Activated naive CD4-positive, alpha-beta T cell treated with anti-CD3 and anti-CD28 coated beads, Interleukin-2, amount 10 ng/mL, durations not matched to agents 7 days and 5 days (primary cell): Measurements from ENCODE around the gene CDCA5.

Experiments
- CTCF ChIA-PET: fragments of 350-600 bp; sonication (Branson Sonifier 250); formaldehyde crosslinking; loops from one replicate; lab custom pipeline; 2021; ENCODE audit warnings: antibody characterized with exemption; lab: Charles Lee
- DNase-seq: peaks from one replicate; pipeline ENCODE4 v3.0.0-alpha.2; 2020
- H3K27ac Mint-ChIP-seq: one replicate; pipeline ENCODE4 v1.8.0; 2021; ENCODE audit warnings: mild to moderate bottlenecking, moderate library complexity, mixed read lengths
- H3K27me3 Mint-ChIP-seq: one replicate; pipeline ENCODE4 v1.8.0; 2021; ENCODE audit warnings: mild to moderate bottlenecking, mixed read lengths
- H3K36me3 Mint-ChIP-seq: one replicate; pipeline ENCODE4 v1.8.0; 2021; ENCODE audit warnings: mixed read lengths
- H3K4me1 Mint-ChIP-seq: one replicate; pipeline ENCODE4 v1.8.0; 2021; ENCODE audit warnings: mixed read lengths
- H3K4me3 Mint-ChIP-seq: one replicate; pipeline ENCODE4 v1.8.0; 2021; ENCODE audit warnings: mild to moderate bottlenecking, moderate library complexity, mixed read lengths
- H3K9me3 Mint-ChIP-seq: one replicate; pipeline ENCODE4 v1.8.0; 2021; ENCODE audit warnings: mixed read lengths

CDCA5 gene

DNA sequence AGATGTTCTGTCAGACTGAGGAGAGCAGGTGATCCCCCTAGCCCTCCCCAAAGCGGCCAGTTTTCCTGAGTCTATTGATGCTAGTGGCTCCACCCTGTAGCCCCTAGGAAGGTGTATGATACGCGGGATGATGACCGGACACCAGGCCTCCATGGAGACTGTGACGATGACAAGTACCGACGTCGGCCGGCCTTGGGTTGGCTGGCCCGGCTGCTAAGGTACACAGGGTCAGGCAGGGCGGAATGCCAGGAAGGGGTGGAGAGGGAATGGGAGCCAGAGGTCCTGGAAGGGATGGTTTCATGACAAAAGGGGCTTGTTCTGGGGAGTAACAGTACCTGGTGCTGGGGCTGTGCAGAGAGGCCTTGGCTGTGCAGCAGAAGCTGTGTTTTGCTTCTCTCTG lies 3.4 kb upstream of the CDCA5 start:
- Mint-ChIP-seq H3K9me3 (no peaks in the 10 kb centered on the region), H3K4me3 (no peak overlapping the region), H3K27ac (no peak overlapping the region), H3K4me1 (peaks cover 34% of the 10 kb centered on the region), H3K36me3 (peaks cover 43% of the 10 kb centered on the region), H3K27me3 (peaks cover 12% of the 10 kb centered on the region)
- CTCF ChIA-PET, result no interaction called here
- no peak for DNase-seq

- H3K27ac Mint-ChIP-seq, result no peak overlapping the region
- H3K9me3 Mint-ChIP-seq, result no peaks in the 10 kb centered on the region
- peaks cover 12% of the 10 kb centered on the region for H3K27me3 Mint-ChIP-seq
- no peak for DNase-seq
- H3K36me3 Mint-ChIP-seq, result peaks cover 46% of the 10 kb centered on the region
- H3K4me1 Mint-ChIP-seq, result peaks cover 38% of the 10 kb centered on the region
- CTCF ChIA-PET, result no interaction called here
- no peak overlapping the region for H3K4me3 Mint-ChIP-seq
These were observed 3.0 kb upstream of the CDCA5 start for GRCh38 chr11:65086809-65087208.

DNA sequence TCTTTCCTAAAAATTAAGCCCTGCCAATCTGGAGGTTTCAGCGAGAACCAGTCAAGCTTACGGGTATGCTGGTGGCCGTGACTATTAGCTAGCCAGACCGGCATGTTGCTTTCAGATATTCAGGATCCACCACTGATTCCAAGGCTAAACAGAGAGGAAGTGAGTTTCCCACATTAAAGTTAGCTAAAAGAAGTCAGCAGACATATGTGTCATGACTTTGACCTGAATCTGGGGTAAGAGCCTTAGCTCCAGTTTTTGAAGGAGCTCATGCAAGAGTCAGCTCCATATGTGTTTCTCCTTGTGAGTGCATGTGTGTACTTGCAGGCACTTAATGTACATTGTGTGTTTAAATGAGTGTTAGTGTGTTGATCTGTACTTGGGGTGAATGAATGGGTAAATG lies 1.6 kb upstream of the CDCA5 start:
- no peak for DNase-seq
- peaks cover 12% of the 10 kb centered on the region for H3K27me3 Mint-ChIP-seq
- H3K27ac Mint-ChIP-seq, result peak overlapping the region; percentile 96
- CTCF ChIA-PET, result interaction anchor here (0.8 to 1.7 kb wide), 3 partner anchors 9 to 27 kb away, joined by 3 to 6 read pairs (median 4); no protein-coding TSS in a partner anchor
- no peaks in the 10 kb centered on the region for H3K9me3 Mint-ChIP-seq
- peak overlapping the region; percentile 97 for H3K4me3 Mint-ChIP-seq
- peaks cover 55% of the 10 kb centered on the region for H3K36me3 Mint-ChIP-seq
- peaks cover 50% of the 10 kb centered on the region for H3K4me1 Mint-ChIP-seq

- H3K36me3 Mint-ChIP-seq, result peaks cover 57% of the 10 kb centered on the region
- peaks cover 12% of the 10 kb centered on the region for H3K27me3 Mint-ChIP-seq
- DNase-seq, result peak; percentile 24
- CTCF ChIA-PET, result interaction anchor here (0.8 to 1.7 kb wide), 3 partner anchors 10 to 28 kb away, joined by 3 to 6 read pairs (median 4); no protein-coding TSS in a partner anchor
- peak overlapping the region; percentile 96 for H3K27ac Mint-ChIP-seq
- H3K4me1 Mint-ChIP-seq, result peaks cover 55% of the 10 kb centered on the region
- H3K4me3 Mint-ChIP-seq, result peak overlapping the region; percentile 97
- no peaks in the 10 kb centered on the region for H3K9me3 Mint-ChIP-seq
These were observed 947 bp upstream of the CDCA5 start for GRCh38 chr11:65084598-65085375.

DNA sequence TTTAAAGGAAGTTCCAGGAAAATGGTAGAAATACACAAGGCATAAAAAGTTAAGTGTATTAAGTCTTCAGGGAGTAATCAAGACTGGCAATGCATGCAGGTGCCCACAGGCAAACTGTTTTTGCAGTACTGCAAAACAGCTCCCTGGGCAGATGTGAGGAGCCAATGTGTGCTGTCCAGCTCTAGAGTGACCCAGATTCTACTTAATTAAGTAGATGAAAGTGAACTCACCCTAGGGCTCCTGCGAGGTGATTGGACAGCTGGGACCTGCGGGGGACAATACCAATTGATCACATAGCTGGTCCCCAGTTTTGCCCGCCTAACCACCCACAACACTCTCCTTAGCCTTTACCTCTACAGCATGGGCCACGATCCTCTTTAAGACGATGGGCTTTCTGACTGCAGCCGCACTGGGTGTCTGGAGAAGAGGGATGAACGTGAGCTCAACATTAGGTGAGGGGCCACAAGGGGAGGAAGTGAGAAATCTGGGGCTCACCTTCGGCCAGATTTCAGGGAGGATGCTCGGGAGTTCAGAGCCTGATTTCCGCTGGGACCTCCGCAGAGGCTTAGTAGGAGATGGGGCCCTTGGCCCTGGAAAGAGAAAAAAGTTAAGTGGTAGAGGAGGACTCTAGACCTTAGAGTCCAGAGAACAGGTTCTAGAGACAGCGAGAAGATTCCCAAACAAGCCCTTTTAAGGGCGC lies 556 bp downstream of the CDCA5 start:
- peak overlapping the region; percentile 96 for H3K27ac Mint-ChIP-seq
- peaks cover 58% of the 10 kb centered on the region for H3K36me3 Mint-ChIP-seq
- peaks cover 66% of the 10 kb centered on the region for H3K4me1 Mint-ChIP-seq
- DNase-seq, result peak; percentile 30
- no peaks in the 10 kb centered on the region for H3K9me3 Mint-ChIP-seq
- peaks cover 12% of the 10 kb centered on the region for H3K27me3 Mint-ChIP-seq
- peak overlapping the region; percentile 97 for H3K4me3 Mint-ChIP-seq
- CTCF ChIA-PET, result interaction anchor here (1.0 to 2.2 kb wide), 6 partner anchors 16 to 69 kb away, joined by 3 to 8 read pairs (median 6); partner anchors contain the start of genes ARL2, TM7SF2 and ZNHIT2

- CTCF ChIA-PET, result interaction anchor here (1.0 kb wide), 1 partner anchor 67 kb away, joined by 6 read pairs; no protein-coding TSS in a partner anchor
- Mint-ChIP-seq H3K36me3 (peaks cover 62% of the 10 kb centered on the region), H3K27ac (peak overlapping the region; percentile 86), H3K4me1 (peaks cover 55% of the 10 kb centered on the region), H3K4me3 (no peak overlapping the region), H3K9me3 (no peaks in the 10 kb centered on the region), H3K27me3 (peaks cover 5% of the 10 kb centered on the region)
- DNase-seq, result no peak
These were observed 5.0 kb downstream of the CDCA5 start for GRCh38 chr11:65078786-65079342.

- CTCF ChIA-PET, result interaction anchor here (1.0 to 1.4 kb wide), 2 partner anchors 29 to 66 kb away, joined by 4 to 6 read pairs; no protein-coding TSS in a partner anchor
- peaks cover 55% of the 10 kb centered on the region for H3K36me3 Mint-ChIP-seq
- H3K4me1 Mint-ChIP-seq, result peaks cover 50% of the 10 kb centered on the region
- H3K27me3 Mint-ChIP-seq, result no peaks in the 10 kb centered on the region
- no peak overlapping the region for H3K4me3 Mint-ChIP-seq
- no peaks in the 10 kb centered on the region for H3K9me3 Mint-ChIP-seq
- peak overlapping the region; percentile 86 for H3K27ac Mint-ChIP-seq
- DNase-seq, result peak; percentile 84
These were observed 5.7 kb downstream of the CDCA5 start for GRCh38 chr11:65078151-65078550.

GRCh38 chr11:65077451-65077850 lies 6.4 kb downstream of the CDCA5 start:
- Mint-ChIP-seq H3K9me3 (no peaks in the 10 kb centered on the region), H3K36me3 (peaks cover 49% of the 10 kb centered on the region), H3K4me1 (peaks cover 43% of the 10 kb centered on the region), H3K4me3 (no peak overlapping the region), H3K27ac (peak overlapping the region; percentile 67), H3K27me3 (no peaks in the 10 kb centered on the region)
- no peak for DNase-seq
- CTCF ChIA-PET, result interaction anchor here (1.4 to 2.0 kb wide), 4 partner anchors 28 to 230 kb away, joined by 4 to 6 read pairs (median 4); no protein-coding TSS in a partner anchor

GRCh38 chr11:65072631-65072966 lies 11.2 kb downstream of the CDCA5 start:
- no peak overlapping the region for H3K27ac Mint-ChIP-seq
- CTCF ChIA-PET, result interaction anchor here (0.8 kb wide), 1 partner anchor 9 kb away, joined by 3 read pairs; no protein-coding TSS in a partner anchor
- peaks cover 16% of the 10 kb centered on the region for H3K36me3 Mint-ChIP-seq
- DNase-seq, result no peak
- no peaks in the 10 kb centered on the region for H3K9me3 Mint-ChIP-seq
- no peaks in the 10 kb centered on the region for H3K27me3 Mint-ChIP-seq
- peaks cover 2% of the 10 kb centered on the region for H3K4me1 Mint-ChIP-seq
- H3K4me3 Mint-ChIP-seq, result no peak overlapping the region

DNA sequence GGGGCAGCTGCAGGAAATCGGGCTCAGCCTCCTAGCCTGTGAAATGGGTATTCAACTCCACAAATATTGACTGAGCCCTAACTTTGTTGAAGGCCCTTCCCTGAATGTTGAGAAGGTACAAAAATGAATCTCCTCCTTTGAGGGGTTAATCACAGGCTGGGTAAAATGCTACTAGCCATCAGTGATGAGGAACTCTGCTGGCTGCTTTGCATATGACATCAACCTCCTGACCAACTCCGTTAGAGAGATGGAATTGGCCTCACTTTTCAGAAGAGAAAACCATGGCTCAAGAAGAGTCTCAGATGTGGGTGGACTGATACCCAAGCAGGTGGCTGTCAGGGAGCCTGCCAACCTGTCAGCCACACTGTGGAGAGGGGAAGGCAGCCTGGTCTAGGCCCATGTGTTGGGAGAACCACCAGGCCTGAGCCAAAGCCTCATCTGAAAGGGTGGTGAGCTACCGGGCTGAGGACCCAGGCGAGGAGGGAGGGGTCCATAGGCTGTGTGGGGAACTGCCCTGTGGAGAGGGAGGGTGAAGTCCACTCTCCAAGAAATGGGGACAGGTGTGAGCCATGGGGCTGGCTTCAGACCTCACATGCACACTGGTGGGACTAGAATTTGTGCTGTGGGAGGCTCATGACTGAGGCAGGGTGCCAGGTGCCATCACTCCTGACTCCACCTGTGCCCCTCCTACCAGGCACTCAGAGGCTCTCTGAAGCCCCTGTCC lies 11.8 kb downstream of the CDCA5 start:
- Mint-ChIP-seq H3K36me3 (peaks cover 11% of the 10 kb centered on the region), H3K4me3 (no peak overlapping the region), H3K27ac (no peak overlapping the region), H3K27me3 (no peaks in the 10 kb centered on the region), H3K9me3 (no peaks in the 10 kb centered on the region), H3K4me1 (no peaks in the 10 kb centered on the region)
- CTCF ChIA-PET, result interaction anchor here (0.6 kb wide), 1 partner anchor 31 kb away, joined by 3 read pairs; the partner anchor contains the start of gene SAC3D1
- DNase-seq, result no peak

- Mint-ChIP-seq H3K27me3 (no peaks in the 10 kb centered on the region), H3K36me3 (no peaks in the 10 kb centered on the region), H3K4me3 (no peak overlapping the region), H3K4me1 (no peaks in the 10 kb centered on the region), H3K27ac (no peak overlapping the region), H3K9me3 (no peaks in the 10 kb centered on the region)
- no peak for DNase-seq
- CTCF ChIA-PET, result interaction anchor here (0.6 to 1.5 kb wide), 2 partner anchors 28 to 55 kb away, joined by 3 to 4 read pairs; partner anchors contain the start of genes ARL2 and SAC3D1
These were observed 14.6 kb downstream of the CDCA5 start for GRCh38 chr11:65069217-65069616.

DNA sequence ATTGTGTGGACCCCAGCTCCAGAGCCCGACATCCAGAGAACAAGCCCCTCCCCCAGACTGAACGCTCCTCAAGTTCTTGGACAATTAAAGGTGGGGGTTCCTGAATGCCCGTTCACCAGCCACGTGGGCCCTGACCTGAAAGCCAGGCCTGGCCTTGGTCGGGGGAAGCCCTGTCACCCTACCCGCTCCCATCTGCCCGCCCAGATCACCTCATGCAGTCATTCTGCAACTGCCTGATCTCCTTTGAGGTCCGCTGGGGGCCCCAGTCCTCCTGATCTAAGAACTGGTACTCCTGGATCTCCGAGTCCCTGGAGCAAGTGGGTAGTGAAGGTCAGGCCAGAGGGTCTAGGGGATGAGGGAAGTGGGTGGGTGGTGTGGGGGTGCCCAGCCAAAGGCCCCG lies 16.4 kb downstream of the CDCA5 start:
- no peak for DNase-seq
- H3K4me3 Mint-ChIP-seq, result no peak overlapping the region
- H3K36me3 Mint-ChIP-seq, result no peaks in the 10 kb centered on the region
- CTCF ChIA-PET, result no interaction called here
- H3K9me3 Mint-ChIP-seq, result no peaks in the 10 kb centered on the region
- peaks cover 3% of the 10 kb centered on the region for H3K27me3 Mint-ChIP-seq
- no peak overlapping the region for H3K27ac Mint-ChIP-seq
- no peaks in the 10 kb centered on the region for H3K4me1 Mint-ChIP-seq

DNA sequence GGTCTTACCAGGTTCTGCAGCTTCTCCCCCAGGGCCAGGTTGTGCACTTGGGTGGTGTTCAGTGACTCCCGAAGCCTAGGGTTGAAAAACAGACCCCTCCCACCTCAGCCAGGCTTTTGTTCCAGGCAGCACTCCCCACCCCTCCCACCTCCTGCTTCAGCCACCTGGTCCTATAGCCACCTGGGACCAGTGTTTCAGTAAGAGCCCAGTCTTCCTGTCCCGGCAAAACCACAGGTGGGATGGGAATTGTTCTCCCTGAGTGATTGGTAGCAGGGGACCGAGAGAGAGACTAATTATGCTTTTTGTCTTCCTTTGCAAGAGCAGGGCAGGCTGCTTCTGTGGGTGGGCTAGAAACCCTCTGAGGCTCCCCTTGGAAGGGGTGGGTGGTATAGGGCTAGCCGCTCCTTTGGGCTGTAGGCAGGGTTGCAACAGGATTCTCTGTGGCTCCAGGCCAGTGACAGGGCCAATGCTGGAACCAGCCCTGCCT lies 17.0 kb downstream of the CDCA5 start:
- Mint-ChIP-seq H3K9me3 (no peaks in the 10 kb centered on the region), H3K27me3 (peaks cover 3% of the 10 kb centered on the region), H3K27ac (no peak overlapping the region), H3K4me1 (no peaks in the 10 kb centered on the region), H3K36me3 (no peaks in the 10 kb centered on the region), H3K4me3 (no peak overlapping the region)
- no peak for DNase-seq
- CTCF ChIA-PET, result no interaction called here
